Esophagus squamous epithelium (tissue), 4 donors: ENCODE results near the gene OR2V1.

Experiments
- CTCF ChIP-seq, 6 experiments: fragments of 450-650 bp in 4 of 6; fragments of 200-600 bp in 2 of 6; sonication (generic) in 2 of 6; IDR thresholded peaks; one replicate each; pipeline ENCODE4 v1.5.1; 2016 to 2019; ENCODE audit warnings: antibody characterized with exemption in 6 of 6, mild to moderate bottlenecking in 4 of 6, moderate library complexity in 4 of 6
- POLR2A ChIP-seq, 4 donors: fragments of 450-650 bp; IDR thresholded peaks; one replicate each; pipeline ENCODE4 v1.6.1; 2017; ENCODE audit warnings: antibody characterized with exemption in 4 of 4, mild to moderate bottlenecking in 4 of 4, moderate library complexity in 3 of 4

- TF ChIP-seq CTCF (IDR thresholded peaks at IDR 0.05) (no peak), POLR2A (IDR thresholded peaks at IDR 0.05) (no peak)
Measured at GRCh38 chr5:181151146-181151545, 20.2 kb upstream of the OR2V1 start.
